GM04504 (cell line): ENCODE measurements around the gene PDE6C.

Experiments used
- DNase-seq: peaks from one replicate; pipeline ENCODE4 v3.0.0-alpha.2; 2012; ENCODE audit warnings: low read depth

The PDE6C gene

DNA sequence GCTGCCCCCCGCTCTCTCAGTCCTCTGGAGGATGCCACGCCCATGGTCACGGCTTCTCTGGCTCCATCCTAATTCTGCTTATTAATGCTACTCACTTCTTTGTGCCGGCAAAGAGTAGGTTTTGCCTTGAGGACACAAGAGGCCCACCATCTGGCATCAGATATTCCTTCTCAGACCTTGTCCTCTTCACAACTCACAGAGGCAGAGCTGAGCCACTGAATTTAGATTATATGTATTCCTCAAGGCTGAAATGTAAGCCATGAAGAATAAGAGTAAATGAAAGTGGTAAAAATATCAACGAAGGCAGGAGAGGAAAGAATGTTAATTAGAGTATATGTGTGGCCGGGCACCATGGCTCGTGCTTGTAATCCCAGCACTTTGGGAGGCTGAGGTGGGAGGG lies 17.8 kb upstream of the PDE6C start:
- no peak for DNase-seq

- DNase-seq: no peak
Measured at GRCh38 chr10:93595378-93596161, 16.8 kb upstream of the PDE6C start.

DNA sequence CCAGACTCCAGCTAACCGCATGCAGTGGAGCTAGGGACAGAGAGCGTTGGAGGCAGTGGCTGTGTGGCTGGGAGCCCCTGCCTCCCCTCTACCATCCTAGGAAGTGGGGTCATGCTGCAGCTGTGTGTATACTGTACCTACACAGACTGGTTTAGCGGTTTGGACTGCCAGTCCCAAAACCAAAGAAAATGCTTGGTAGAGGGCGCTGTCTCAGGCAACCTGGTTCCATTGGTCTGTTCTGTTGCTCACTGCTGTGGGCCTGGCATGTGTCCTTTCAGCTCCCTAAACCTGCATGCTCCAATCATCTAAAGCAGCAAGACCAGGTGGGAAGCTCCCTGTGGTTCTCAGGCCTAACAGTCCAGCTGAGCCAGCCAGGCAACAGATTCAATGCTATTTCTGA lies 15.8 kb upstream of the PDE6C start:
- DNase-seq: no peak

- no peak for DNase-seq
Measured at GRCh38 chr10:93597075-93597599, 15.2 kb upstream of the PDE6C start.

- no peak for DNase-seq
Measured at GRCh38 chr10:93598157-93598556, 14.2 kb upstream of the PDE6C start.

DNA sequence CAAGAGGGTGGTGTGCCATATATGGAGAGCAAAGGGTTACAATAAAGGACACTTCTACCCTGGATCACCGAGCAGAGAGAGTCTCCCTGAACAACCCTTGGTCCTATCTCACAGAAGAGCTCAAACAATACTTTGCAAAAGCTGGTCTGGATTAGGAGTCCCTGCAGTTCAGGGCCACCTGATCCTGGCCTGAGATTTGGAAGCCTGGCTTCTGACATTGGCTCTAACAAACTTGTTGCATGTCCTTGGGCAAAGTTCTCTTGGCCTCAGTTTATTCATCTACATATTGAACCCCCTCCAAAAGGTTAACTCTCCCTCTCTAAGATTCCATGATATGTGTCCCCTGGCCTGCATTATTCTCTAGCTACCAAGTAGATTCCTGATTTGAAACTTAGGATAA lies 13.0 kb upstream of the PDE6C start:
- DNase-seq: no peak

DNA sequence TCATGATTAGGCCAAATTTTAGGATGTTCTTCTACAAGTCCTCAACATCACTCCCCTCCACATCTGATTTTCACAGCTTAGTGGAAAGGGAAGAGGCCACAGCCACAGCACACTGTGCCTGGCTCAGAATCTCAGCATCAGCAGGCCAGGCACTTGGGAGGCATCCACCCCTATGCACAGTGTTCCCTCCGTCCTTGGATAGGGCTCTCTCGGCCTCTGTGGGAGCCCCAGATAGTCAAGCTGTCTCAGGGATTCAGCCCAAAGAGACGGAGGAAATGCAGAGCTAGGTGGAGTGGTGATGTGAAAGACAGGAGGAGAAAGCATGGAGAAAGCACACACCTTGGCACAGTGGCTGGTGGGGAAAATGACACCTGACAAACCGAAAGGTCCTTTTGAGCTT lies 12.6 kb upstream of the PDE6C start:
- DNase-seq: no peak

DNA sequence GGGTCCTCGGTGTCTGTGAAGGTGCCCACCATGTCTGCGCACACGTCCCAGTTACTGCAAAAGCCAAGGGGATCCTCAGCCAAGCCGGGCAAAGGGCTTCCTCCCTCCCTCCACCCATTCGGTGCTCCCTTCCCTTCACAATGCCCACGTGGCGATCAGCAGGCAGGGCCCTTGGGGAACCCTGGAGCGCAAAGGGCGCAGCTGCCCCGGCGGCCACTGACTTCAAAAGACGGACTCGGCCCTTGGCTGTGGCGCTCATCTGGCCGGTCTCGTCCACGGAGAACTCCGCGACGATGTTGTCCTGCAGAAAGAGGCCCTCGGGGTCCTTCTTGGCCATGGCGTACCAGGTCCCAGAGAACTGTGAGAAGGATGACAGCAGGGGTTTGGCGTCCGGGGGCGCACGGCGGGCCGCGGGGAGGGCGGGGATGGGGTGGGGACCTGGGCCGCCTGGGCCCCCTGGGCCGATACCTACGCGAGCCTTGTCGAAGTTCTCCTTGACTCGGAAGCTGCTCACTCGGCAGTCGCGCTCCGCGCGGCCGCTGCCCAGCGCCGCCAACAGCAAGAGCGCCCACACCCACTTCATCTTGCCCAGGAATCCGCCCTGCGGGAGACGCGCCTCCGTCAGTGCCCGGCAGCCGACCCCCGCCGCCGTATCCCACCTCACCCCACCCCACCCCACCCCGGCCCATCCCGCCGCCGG lies 11.7 kb upstream of the PDE6C start:
- no peak for DNase-seq

DNA sequence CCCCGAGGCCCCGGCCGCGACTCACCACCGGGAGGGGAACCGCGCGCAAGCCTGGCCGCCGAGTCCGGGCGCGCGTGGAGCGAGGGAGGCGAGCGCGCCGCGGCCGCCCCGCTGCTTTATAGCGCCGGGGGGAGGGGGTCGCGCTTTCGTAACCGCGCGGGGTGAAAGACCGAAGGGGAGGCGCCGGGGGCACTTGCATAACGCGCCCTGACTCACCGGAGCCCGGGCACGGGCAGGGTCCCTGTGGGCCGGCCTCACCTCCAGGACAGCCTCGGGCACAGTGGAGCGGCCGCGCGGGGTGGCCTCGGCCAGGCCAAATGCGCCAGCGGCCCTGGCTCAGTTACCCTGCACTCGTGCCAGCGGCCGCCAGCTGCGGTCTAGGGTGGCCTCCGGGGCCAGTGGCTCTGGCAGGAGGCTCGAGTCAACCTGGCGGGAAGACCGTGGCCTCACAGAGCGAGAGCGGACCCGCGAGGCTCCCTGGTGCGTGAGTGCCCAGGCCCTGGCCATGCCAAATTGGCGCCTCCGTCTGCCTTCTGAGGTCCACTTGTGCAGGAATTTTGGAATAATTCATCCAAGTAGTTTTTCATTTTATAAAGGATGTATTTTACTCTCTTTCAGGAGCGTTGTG lies 11.1 kb upstream of the PDE6C start, which contains the start of gene RBP4:
Gene RBP4 (minus strand): TSS at position 90 of the 628 bp plus-strand sequence. CDS start 207 bp downstream, outside the sequence.
- DNase-seq: no peak

- DNase-seq: no peak
Measured at GRCh38 chr10:93601774-93602162, 10.6 kb upstream of the PDE6C start.

GRCh38 chr10:93603023-93603422 lies 9.3 kb upstream of the PDE6C start:
- DNase-seq: no peak

- DNase-seq: no peak
Measured at GRCh38 chr10:93604146-93604545, 8.2 kb upstream of the PDE6C start.

GRCh38 chr10:93608421-93608820 lies 3.9 kb upstream of the PDE6C start:
- no peak for DNase-seq

- DNase-seq: no peak
Measured at GRCh38 chr10:93613126-93613525, 789 bp downstream of the PDE6C start.

DNA sequence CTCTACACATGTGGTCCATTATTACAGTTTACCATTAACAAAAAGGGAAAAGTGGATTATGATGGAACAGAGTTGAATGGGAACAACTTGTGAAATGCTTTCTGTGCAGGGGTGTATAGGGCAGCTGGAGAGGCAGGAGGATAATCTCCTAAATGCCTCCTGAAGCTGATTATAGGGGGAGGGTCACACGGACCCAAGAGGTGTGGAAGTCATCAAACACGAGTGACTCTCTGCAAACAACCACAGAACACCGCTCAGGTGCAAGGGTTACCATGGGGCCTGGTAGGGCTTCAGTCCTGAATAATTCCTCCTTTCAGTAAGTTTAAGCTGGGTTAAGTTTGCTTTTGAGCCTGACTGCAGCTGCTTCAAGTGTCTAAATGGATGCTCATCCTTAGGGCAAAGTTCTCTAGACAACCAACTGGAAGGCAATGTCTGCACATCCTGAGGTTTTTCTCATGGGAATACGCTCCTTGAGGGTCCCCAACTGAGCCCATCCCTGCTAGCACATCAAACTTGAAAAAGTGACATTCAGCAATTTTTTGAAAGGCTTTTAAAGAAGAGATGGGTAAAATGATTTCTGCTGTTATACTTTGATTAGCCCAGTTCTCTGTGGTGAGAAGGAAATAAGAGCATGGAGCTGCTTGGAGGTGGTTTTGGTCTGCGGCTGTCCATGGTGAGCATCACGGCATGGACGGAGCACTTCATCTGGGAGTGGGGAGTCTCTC lies 1.9 kb downstream of the PDE6C start:
- no peak for DNase-seq

DNA sequence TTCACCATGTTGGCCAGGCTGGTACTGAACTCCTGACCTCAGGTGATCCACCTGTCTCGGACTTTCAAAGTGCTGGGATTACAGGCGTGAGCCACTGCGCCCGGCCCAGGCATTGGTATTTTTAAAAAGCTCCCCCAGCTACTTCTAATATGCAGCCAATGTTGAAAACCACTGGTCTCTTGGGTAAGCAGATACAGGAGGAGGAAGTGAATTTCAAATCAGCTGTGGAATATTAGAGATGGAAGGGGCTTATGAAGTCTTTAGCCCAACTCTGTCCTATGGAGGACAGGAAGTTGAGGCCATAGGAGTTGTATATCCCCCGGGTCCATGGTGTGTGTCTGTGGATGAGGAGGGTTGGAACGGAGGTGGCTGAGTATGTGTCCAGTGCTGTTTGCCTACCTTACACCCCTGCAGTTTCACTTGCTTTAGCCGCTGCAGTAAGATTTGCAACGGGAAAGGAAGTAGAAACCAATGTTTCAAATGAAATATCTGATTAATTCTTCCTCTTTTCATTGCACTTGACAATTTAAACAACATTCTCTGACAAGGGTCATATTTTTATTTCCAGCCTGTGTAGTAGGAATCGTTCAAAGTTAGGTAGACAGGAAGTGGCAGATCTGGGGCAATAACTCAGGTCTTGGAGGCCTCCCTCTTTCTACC lies 3.4 kb downstream of the PDE6C start:
- DNase-seq: no peak

GRCh38 chr10:93620925-93621324 lies 8.6 kb downstream of the PDE6C start:
- DNase-seq: no peak

DNA sequence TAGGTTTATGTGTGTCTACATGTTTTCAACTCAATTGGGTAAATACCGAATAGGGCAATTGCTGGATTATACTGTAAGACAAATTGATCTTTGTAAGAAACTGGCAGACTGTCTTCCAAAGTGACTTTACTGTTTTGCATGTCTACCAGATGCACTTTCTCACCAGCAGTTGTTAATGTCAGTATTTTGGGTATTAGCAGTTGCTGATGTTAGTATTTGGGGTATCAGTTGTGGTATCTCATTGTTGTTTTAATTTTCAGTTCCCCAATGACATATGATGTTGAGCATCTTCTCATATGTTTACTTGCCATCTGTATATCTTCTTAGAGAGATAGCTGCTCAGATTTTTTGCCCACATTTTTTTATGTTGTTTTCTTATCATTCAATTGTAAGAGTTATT lies 10.6 kb downstream of the PDE6C start:
- no peak for DNase-seq

GRCh38 chr10:93628858-93629257 lies 16.5 kb downstream of the PDE6C start:
- no peak for DNase-seq

GRCh38 chr10:93629647-93630305 lies 17.4 kb downstream of the PDE6C start:
- DNase-seq: no peak
